ENCODE results near the gene MATN3. TPM values are rescaled to one million over a fixed set of nuclear protein-coding genes. Genes with fewer than 3 reads are reported as not detected.

MATN3 gene
- total RNA-seq, 1 donor: 1.4 TPM

DNA sequence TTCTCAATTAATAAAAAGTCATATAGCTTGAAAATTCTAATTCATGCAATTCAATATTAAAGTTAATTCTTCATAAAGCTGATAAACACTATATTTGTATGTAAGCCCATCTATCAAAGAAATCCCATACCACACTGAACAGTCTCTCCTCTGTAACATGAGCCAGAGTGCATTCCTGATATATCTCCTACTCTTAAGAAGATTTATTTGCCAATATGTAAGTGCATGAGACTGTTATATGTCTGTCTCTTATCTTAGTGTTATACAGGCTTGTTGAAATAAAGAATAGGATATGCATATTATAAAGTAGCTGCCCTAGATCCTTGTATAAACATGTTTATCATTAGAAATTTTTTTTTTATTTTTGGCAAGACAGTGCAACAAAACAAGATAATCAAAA, 70.3 kb downstream of the MATN3 start:
- H3K79me2 ChIP-seq (ENCODE audit: insufficient read depth, low read length): no peaks in the 10 kb centered on the region
- no peak overlapping the region for H3K27ac ChIP-seq (ENCODE audit: low read depth, low read length)
- no peaks in the 10 kb centered on the region for H4K20me1 ChIP-seq (ENCODE audit: insufficient read depth, low read length)
- H3K36me3 ChIP-seq (ENCODE audit: insufficient read depth, low read length): peaks cover 13% of the 10 kb centered on the region
- no peaks in the 10 kb centered on the region for H3K4me1 ChIP-seq (ENCODE audit: insufficient read depth, low read length)
- TF ChIP-seq, protein P1, sequence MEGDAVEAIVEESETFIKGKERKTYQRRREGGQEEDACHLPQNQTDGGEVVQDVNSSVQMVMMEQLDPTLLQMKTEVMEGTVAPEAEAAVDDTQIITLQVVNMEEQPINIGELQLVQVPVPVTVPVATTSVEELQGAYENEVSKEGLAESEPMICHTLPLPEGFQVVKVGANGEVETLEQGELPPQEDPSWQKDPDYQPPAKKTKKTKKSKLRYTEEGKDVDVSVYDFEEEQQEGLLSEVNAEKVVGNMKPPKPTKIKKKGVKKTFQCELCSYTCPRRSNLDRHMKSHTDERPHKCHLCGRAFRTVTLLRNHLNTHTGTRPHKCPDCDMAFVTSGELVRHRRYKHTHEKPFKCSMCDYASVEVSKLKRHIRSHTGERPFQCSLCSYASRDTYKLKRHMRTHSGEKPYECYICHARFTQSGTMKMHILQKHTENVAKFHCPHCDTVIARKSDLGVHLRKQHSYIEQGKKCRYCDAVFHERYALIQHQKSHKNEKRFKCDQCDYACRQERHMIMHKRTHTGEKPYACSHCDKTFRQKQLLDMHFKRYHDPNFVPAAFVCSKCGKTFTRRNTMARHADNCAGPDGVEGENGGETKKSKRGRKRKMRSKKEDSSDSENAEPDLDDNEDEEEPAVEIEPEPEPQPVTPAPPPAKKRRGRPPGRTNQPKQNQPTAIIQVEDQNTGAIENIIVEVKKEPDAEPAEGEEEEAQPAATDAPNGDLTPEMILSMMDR (IDR thresholded peaks at IDR 0.05; ENCODE audit: extremely low read depth, low read depth, low read length): no peak
- H3K27me3 ChIP-seq (ENCODE audit: insufficient read depth, low read length): no peaks in the 10 kb centered on the region
- H3K9me3 ChIP-seq (ENCODE audit: low read depth, low read length): no peaks in the 10 kb centered on the region
- no peak for DNase-seq (ENCODE audit: insufficient read length, low spot score, missing footprints)
- no peak overlapping the region for H2AFZ ChIP-seq (ENCODE audit: low read length)
- no peak overlapping the region for H3K4me2 ChIP-seq (ENCODE audit: insufficient read depth, low read length)
- no peak overlapping the region for H3K4me3 ChIP-seq (ENCODE audit: insufficient read depth, low read length)

Other genes starting within 250 kb of the MATN3 start
- 10.3 and 14.8 TPM in 2 replicates for gene TTC32, start 110.7 kb downstream of the MATN3 start, total RNA-seq
- gene WDR35, start 22.6 kb downstream of the MATN3 start, total RNA-seq: 17.4 and 18.1 TPM in 2 replicates
- 249 and 275 TPM in 2 replicates for gene LAPTM4A, start 39.0 kb upstream of the MATN3 start, total RNA-seq
- 7.6 and 11.8 TPM in 2 replicates for gene SDC1, start 212.5 kb upstream of the MATN3 start, total RNA-seq

Measured in osteoblast (primary cell).